H1 (cell line): ENCODE data around the gene RAD18. TPM values are rescaled to one million over a fixed set of nuclear protein-coding genes. Genes with fewer than 3 reads are reported as not detected.

Source experiments
- ATF3 ChIP-seq: IDR thresholded peaks from 2 replicates; pipeline ENCODE4 v1.6.1; 2011; ENCODE audit warnings: low read depth, mild to moderate bottlenecking, low read length; ENCODE audit not compliant: insufficient read depth
- CHD7 ChIP-seq: fragments of 300-600 bp; sonication (generic); IDR thresholded peaks from 2 replicates; pipeline ENCODE4 v1.7.1; 2012; ENCODE audit warnings: low read length, moderate library complexity, mild to moderate bottlenecking, inconsistent platforms; ENCODE audit not compliant: insufficient replicate concordance
- EP300 ChIP-seq, 2 experiments: IDR thresholded peaks; 1 replicate in 1 of 2; 2 replicates in 1 of 2; pipeline ENCODE4 v1.6.1; 2011 to 2012; ENCODE audit warnings: low read depth in 2 of 2, low read length in 2 of 2, mild to moderate bottlenecking in 2 of 2, borderline replicate concordance in 1 of 2, inconsistent platforms in 1 of 2, moderate library complexity in 1 of 2
- GABPA ChIP-seq: IDR thresholded peaks from 2 replicates; pipeline ENCODE4 v1.6.1; 2011; ENCODE audit warnings: mild to moderate bottlenecking, low read length, moderate library complexity, borderline replicate concordance; ENCODE audit not compliant: insufficient read depth
- GTF2F1 ChIP-seq: IDR thresholded peaks from 2 replicates; pipeline ENCODE4 v1.6.1; 2012; ENCODE audit warnings: low read depth, low read length, improper control_type of control experiment, borderline replicate concordance
- JUN ChIP-seq: IDR thresholded peaks from 2 replicates; pipeline ENCODE4 v1.6.1; 2011; ENCODE audit warnings: low read depth, mild to moderate bottlenecking, improper control_type of control experiment, low read length
- POU5F1 ChIP-seq: IDR thresholded peaks from 2 replicates; pipeline ENCODE4 v1.6.1; 2011; ENCODE audit warnings: low read depth, mild to moderate bottlenecking, low read length, moderate library complexity
- TAF1 ChIP-seq: IDR thresholded peaks from 2 replicates; pipeline ENCODE4 v1.6.1; 2011; ENCODE audit warnings: mild to moderate bottlenecking, low read depth, low read length
- polyA plus RNA-seq, 7 experiments: library from polyadenylated mRNA; depleted of rRNA in 3 of 7; stranded (reverse) in 5 of 7; unstranded in 2 of 7; fragments of >200 nt in 5 of 7; fragments of 200-250 nt in 2 of 7; gene quantifications; 1 replicate in 5 of 7; 2 replicates in 1 of 7; 4 replicates in 1 of 7; pipeline versions ENCODE4 v1.2.1 to v1.2.3, GENCODE V29; 2011 to 2013; ENCODE audit warnings: missing spikeins in 2 of 7, mixed read lengths in 2 of 7
- total RNA-seq: library from RNA; stranded (reverse); fragmentation: NEBNext Ultra II Directional; extraction: Animal tissue kit (Norgen Biotek cat#: 25700); gene quantifications from 2 replicates; pipeline ENCODE4 v1.2.1, GENCODE V29; 2021

RAD18 gene
- total and polyA plus RNA-seq, 2 of the 8 experiments (the other 6 are each of a cell fraction or from before 2014, with no cell fraction given): 13.0 to 23.2 TPM

- no peak for TF ChIP-seq CHD7
- TF ChIP-seq GTF2F1: no peak
- TF ChIP-seq POU5F1: no peak
- TF ChIP-seq TAF1: no peak
- no peak for TF ChIP-seq JUN
- TF ChIP-seq EP300 (IDR thresholded peaks at IDR 0.05; ENCODE audit: borderline replicate concordance in 1 of 2, low read depth in 2 of 2, low read length in 2 of 2): no peak
- no peak for TF ChIP-seq ATF3
- no peak for TF ChIP-seq GABPA
These were observed 46.8 kb upstream of the RAD18 start (continued) for GRCh38 chr3:9009976-9010545.
